Right lobe of liver (tissue), 6 donors: ENCODE results near the gene SNUPN. TPM values are rescaled to one million over a fixed set of nuclear protein-coding genes. Genes with fewer than 3 reads are reported as not detected.
"Not testable (repeated sequence)": the region's sequence is repeated elsewhere in the genome, so short reads cannot be mapped to it uniquely, and the experiment has no call there.

ENCODE experiments used
- ATAC-seq, 4 donors: fragments of 200-7000 bp; cut with Tn5 transposase; one replicate each; pipeline ENCODE4 v1.9.1; 2020; ENCODE audit warnings: mild to moderate bottlenecking in 4 of 4, moderate library complexity in 4 of 4
- DNase-seq, 3 donors: peaks; one replicate each; pipeline ENCODE4 v3.0.0-alpha.2; 2020
- H3K27ac ChIP-seq, 3 donors: fragments of 200-600 bp; one replicate each; pipeline ENCODE4 v1.8.0; 2022
- H3K27me3 ChIP-seq, 2 donors: fragments of 200-600 bp; one replicate each; pipeline ENCODE4 v1.8.0; 2022
- H3K36me3 ChIP-seq, 4 donors: fragments of 200-600 bp; sonication (generic) in 1 of 4; one replicate each; pipeline versions ENCODE4 v1.5.1 to v1.8.0; 2017 to 2022; ENCODE audit warnings: control low read depth in 1 of 4
- H3K4me1 ChIP-seq, 4 donors: fragments of 200-600 bp; sonication (generic) in 1 of 4; one replicate each; pipeline versions ENCODE4 v1.5.1 to v1.8.0; 2017 to 2022; ENCODE audit warnings: control low read depth in 1 of 4
- H3K4me3 ChIP-seq, 3 donors: fragments of 200-600 bp; one replicate each; pipeline ENCODE4 v1.8.0; 2022
- H3K9me3 ChIP-seq, 4 donors: fragments of 200-600 bp; sonication (generic) in 1 of 4; one replicate each; pipeline versions ENCODE4 v1.5.1 to v1.8.0; 2017 to 2022; ENCODE audit warnings: control low read depth in 1 of 4
- POLR2A ChIP-seq: fragments of 450-650 bp; IDR thresholded peaks from one replicate; pipeline ENCODE4 v1.6.1; 2017; ENCODE audit warnings: antibody characterized with exemption, mild to moderate bottlenecking
- WGBS: methylation state at CpG from one replicate; pipeline ENCODE4 v1.1.6; 2018; ENCODE audit warnings: low coverage, low lambda C conversion rate; ENCODE audit not compliant: insufficient coverage; ENCODE audit errors: missing lambda C conversion rate; 5-methylcytosine and 5-hydroxymethylcytosine counted together
- intact Hi-C, 2 donors: fragments of 100-400 bp; cut with DNase I; formaldehyde crosslinking; loops; one replicate each; pipeline versions ENCODE4 v1.11.2 to v1.14.1; 2022
- total RNA-seq, 6 experiments: library from RNA; depleted of rRNA in 2 of 6; stranded (reverse); fragments of >200 nt in 2 of 6; fragmentation: NEBNext Ultra II Directional in 3 of 6; extraction: Animal tissue kit (Norgen Biotek cat#: 25700) in 3 of 6; gene quantifications; one replicate each; pipeline versions ENCODE4 v1.1.0 to v1.2.4, GENCODE V29; 2016 to 2023
- TF ChIP-seq, protein P1 (sequence below), 4 donors: fragments of 200-600 bp in 3 of 4; fragments of 450-650 bp in 1 of 4; IDR thresholded peaks; one replicate each; pipeline versions ENCODE4 v1.5.1 to v1.8.0; 2016 to 2022; ENCODE audit warnings: antibody characterized with exemption in 4 of 4, mild to moderate bottlenecking in 2 of 4
- donor health status: DM: no; HTN: yes; CAD: no.
- donor health status: DM: no; HTN: no; CAD: no.
- donor health status: DM: no; HTN: no; CAD: no.
- donor health status: DM: no; HTN: yes; CAD: no.
- donor health status: DM: no; HTN: yes; CAD: no.

SNUPN gene
- total RNA-seq, 6 experiments from 2014 or later: 11.1 to 19.4 (median 13.3) TPM

- H3K4me3 ChIP-seq: no peak overlapping the region
- TF ChIP-seq, protein P1, sequence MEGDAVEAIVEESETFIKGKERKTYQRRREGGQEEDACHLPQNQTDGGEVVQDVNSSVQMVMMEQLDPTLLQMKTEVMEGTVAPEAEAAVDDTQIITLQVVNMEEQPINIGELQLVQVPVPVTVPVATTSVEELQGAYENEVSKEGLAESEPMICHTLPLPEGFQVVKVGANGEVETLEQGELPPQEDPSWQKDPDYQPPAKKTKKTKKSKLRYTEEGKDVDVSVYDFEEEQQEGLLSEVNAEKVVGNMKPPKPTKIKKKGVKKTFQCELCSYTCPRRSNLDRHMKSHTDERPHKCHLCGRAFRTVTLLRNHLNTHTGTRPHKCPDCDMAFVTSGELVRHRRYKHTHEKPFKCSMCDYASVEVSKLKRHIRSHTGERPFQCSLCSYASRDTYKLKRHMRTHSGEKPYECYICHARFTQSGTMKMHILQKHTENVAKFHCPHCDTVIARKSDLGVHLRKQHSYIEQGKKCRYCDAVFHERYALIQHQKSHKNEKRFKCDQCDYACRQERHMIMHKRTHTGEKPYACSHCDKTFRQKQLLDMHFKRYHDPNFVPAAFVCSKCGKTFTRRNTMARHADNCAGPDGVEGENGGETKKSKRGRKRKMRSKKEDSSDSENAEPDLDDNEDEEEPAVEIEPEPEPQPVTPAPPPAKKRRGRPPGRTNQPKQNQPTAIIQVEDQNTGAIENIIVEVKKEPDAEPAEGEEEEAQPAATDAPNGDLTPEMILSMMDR (IDR thresholded peaks at IDR 0.05): no peak
- TF ChIP-seq POLR2A: no peak
- DNase-seq (no peak), ATAC-seq (no peak)
- 100% methylated on average over 2 of the region's 2 CpGs for WGBS
- H3K27ac ChIP-seq: no peak overlapping the region
- H3K36me3 ChIP-seq: no peaks in the 10 kb centered on the region
- no peaks in the 10 kb centered on the region for H3K9me3 ChIP-seq
- no peaks in the 10 kb centered on the region for H3K27me3 ChIP-seq
- intact Hi-C loops: no loop called here
- H3K4me1 ChIP-seq: no peaks in the 10 kb centered on the region
These were observed 35.3 kb downstream of the SNUPN start for GRCh38 chr15:75590239-75590638.

DNA sequence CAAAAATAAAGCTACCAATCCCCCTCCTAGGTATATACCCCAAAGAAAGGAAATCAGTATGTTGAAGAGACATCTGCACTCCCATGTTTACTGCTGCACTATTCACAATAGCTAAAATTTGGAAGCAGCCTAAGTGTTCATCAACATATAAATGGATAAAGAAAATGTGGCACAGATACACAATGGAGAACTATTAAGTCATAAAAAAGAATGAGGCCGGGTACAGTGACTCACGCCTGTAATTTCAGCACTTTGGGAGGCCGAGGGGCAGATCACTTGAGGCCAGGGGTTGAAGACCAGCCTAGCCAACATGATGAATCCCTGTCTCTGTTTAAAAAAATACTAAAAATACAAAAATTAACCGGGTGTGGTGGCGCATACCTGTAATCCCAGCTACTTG, 36.5 kb downstream of the SNUPN start:
- 90% methylated on average over 3 of the region's 5 CpGs for WGBS

GRCh38 chr15:75586422-75586821, 39.1 kb downstream of the SNUPN start:
- DNase-seq, H3K36me3 ChIP-seq, H3K9me3 ChIP-seq, ATAC-seq, H3K4me3 ChIP-seq, H3K4me1 ChIP-seq, H3K27ac ChIP-seq, intact Hi-C loops, H3K27me3 ChIP-seq: not testable (repeated sequence)
- WGBS: 100% methylated on average over 5 of the region's 5 CpGs

More for the DNA sequence above, 36.5 kb downstream of the SNUPN start:
- TF ChIP-seq, protein P1 (IDR thresholded peaks at IDR 0.05): no peak
- TF ChIP-seq POLR2A: no peak
- no peaks in the 10 kb centered on the region for H3K4me1 ChIP-seq
- ATAC-seq: no peak
- no peaks in the 10 kb centered on the region for H3K9me3 ChIP-seq
- H3K27ac ChIP-seq: no peak overlapping the region
- no peaks in the 10 kb centered on the region for H3K27me3 ChIP-seq
- intact Hi-C loops: no loop called here
- H3K36me3 ChIP-seq: no peaks in the 10 kb centered on the region
- DNase-seq: no peak
- H3K4me3 ChIP-seq: no peak overlapping the region

DNA sequence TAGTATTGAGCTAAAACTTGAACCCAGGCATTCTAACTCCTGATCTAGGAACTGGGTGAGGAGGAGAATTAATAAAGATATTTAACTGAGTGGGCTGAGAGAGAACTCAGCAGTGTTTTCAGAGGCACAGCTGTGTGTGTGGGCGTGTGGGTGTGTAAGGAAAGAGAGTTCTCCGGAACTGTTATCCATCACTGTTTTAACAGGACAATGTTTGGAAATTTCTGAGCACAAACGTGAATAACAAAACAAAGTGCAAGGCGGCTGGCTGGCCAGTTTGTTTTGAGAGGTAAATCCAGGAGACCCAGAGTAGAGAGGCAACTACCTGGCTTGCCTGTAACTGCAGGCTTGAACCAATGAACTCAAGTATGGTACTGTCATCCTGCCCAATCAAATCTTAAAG, 41.4 kb downstream of the SNUPN start:
- H3K36me3 ChIP-seq: no peaks in the 10 kb centered on the region
- H3K4me3 ChIP-seq: no peak overlapping the region
- DNase-seq (no peak), ATAC-seq (no peak)
- H3K27me3 ChIP-seq: no peaks in the 10 kb centered on the region
- TF ChIP-seq, protein P1 (IDR thresholded peaks at IDR 0.05): no peak
- no peak for TF ChIP-seq POLR2A
- intact Hi-C loops: no loop called here
- H3K9me3 ChIP-seq: no peaks in the 10 kb centered on the region
- 33% methylated on average over 4 of the region's 4 CpGs for WGBS
- no peak overlapping the region for H3K27ac ChIP-seq
- H3K4me1 ChIP-seq: peaks cover 0 to 9% (median 3%) of the 10 kb centered on the region in 4 donors

- ATAC-seq (no peak), DNase-seq (no peak)
- no CpG with 5 or more reads among the region's 5 CpGs for WGBS
- Histone ChIP-seq H3K27ac (no peak overlapping the region), H3K36me3 (no peaks in the 10 kb centered on the region), H3K27me3 (no peaks in the 10 kb centered on the region), H3K4me3 (no peak overlapping the region), H3K9me3 (no peaks in the 10 kb centered on the region), H3K4me1 (peaks cover 0 to 9% (median 3%) of the 10 kb centered on the region in 4 donors)
- intact Hi-C loops: no loop called here
- TF ChIP-seq POLR2A: no peak
- TF ChIP-seq, protein P1 (IDR thresholded peaks at IDR 0.05): no peak
These were observed 41.8 kb downstream of the SNUPN start for GRCh38 chr15:75583701-75584100.

DNA sequence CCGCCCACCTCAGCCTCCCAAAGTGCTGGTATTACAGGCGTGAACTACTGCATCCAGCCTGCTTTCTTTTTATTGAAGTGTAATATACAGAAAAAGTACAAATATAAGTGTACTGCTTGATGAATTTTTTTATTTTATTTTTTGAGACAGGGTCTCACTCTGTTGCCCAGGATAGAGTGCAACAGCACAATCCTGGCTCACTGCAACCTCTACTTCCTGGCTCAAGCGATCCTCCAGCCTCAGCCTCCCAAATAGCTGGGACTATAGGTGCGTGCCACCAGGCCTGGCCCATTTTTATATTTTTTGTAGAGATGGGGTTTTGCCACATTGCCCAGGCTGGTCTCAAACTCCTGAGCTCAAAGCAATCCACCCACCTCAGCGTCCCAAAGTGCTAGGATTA, 42.6 kb downstream of the SNUPN start:
- H3K4me3 ChIP-seq, H3K27ac ChIP-seq, H3K4me1 ChIP-seq, H3K27me3 ChIP-seq, DNase-seq, intact Hi-C loops, H3K36me3 ChIP-seq, H3K9me3 ChIP-seq, ATAC-seq: not testable (repeated sequence)
- 85% methylated on average over 5 of the region's 5 CpGs for whole genome bisulfite sequencing
